NB4 (cell line): ENCODE results near the gene ZRANB3.

Source experiments
- CTCF ChIP-seq: IDR thresholded peaks from one replicate; pipeline ENCODE4 v1.5.1; 2012; ENCODE audit warnings: low read depth, low read length
- POLR2A ChIP-seq: IDR thresholded peaks from 2 replicates; pipeline ENCODE4 v1.6.1; 2011; ENCODE audit warnings: mild to moderate bottlenecking; ENCODE audit not compliant: insufficient read length; ENCODE audit errors: extremely low read depth

- TF ChIP-seq CTCF (no peak), POLR2A (no peak)
Observed at GRCh38 chr2:135386993-135387392, 144.0 kb downstream of the ZRANB3 start.
